Erythroblast (primary cell): ENCODE data around the gene TRAF1.
A peak's percentile ranks its signal among the peaks of the same experiment; 100 is the strongest.

Experiments
- DNase-seq, 2 experiments: peaks; one replicate each; lab custom pipeline; 2025; lab: John Stamatoyannopoulos, UW
- GATA1 ChIP-seq: IDR thresholded peaks from 2 replicates; pipeline ENCODE4 v1.6.1; 2011; ENCODE audit warnings: low read depth, mild to moderate bottlenecking, control low read depth, low read length, moderate library complexity
- POLR2A ChIP-seq: IDR thresholded peaks from 2 replicates; pipeline ENCODE4 v1.6.1; 2011; ENCODE audit warnings: mild to moderate bottlenecking, low read length

The TRAF1 gene

DNA sequence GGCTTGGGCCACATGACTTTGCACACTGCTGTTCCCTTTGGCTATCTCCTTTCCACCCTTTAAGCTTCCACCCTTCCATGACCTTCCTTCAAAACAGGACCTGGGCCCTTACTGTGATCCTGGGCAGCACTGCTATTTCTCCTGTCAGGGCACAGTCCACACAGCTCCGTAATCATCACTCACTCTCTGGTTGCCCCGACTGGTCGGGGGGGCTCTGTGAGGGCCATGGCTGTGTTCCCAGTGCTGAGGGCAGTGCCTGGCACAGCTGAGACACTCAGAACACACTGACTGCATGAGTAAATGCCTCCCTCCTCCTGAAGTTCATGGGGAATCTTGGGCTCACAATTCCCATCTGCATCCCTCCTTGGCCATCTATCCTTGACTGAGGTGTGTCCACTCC lies 12.2 kb downstream of the TRAF1 start:
- no peak for DNase-seq
- TF ChIP-seq POLR2A = no peak
- no peak for TF ChIP-seq GATA1

DNA sequence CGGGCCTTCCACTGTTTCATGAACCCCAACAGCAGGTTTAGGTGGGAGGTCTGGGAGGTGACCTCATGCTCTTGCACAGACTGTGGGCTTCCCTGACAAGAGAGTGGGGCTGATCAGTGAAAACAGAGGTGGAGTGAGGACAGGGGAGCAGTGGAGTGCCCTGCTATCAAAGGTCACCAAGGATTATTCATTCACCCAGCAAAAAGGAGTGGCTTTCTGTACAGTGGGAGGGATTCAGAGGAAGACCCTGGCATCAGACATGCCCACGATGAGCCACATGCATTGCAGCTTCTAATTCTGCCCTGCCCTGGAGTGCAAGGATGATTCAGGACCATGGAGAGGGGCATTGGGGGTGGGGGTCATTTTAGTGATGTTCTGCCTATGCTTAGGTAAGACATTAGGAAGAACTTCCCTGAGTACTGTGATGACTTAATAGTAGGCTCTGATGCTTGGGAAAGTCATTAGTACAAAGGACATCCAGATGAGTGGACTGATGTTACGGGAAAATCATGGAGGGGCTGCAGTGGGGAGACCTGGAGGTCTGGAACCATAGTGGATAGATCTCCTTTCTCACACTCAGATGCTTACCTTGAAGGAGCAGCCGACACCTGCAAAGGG lies 12.8 kb downstream of the TRAF1 start:
- DNase-seq = peak; percentile 30 to 43
- TF ChIP-seq POLR2A (no peak), GATA1 (no peak)

DNA sequence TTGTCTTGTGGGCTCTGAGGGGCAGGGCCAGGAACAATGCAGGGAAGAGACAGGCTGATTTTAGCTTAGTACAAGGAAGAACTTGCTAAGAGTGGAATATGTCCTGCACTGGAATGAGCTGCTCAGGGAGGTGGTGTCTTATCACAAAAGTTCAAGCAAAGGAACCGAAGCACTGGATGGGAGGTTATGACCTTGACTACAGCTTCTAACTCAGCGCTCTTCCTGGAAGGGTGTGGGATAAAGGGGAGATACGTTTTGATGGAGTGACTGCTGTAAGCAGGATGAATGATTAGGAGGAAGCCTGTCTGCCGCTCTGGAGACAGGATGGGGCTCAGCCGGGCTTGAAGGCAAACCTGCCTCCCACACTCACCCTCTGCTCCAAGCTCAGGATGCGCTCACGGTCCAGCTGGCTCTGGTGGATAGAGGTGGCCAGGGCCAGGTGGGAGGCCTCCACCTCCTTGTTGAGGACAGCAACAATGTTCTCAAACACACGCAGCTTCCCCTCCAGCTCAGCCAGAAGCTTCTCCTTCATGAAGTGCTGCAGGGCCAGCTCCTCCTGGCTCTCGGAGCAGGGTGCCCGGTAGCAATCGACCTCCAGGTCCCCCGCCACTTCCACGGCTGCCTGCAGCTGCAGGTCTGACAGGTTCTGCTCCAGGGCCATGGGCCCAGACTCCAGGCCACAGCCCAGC lies 13.5 kb downstream of the TRAF1 start:
- no peak for DNase-seq
- TF ChIP-seq POLR2A = no peak
- TF ChIP-seq GATA1 = no peak

DNA sequence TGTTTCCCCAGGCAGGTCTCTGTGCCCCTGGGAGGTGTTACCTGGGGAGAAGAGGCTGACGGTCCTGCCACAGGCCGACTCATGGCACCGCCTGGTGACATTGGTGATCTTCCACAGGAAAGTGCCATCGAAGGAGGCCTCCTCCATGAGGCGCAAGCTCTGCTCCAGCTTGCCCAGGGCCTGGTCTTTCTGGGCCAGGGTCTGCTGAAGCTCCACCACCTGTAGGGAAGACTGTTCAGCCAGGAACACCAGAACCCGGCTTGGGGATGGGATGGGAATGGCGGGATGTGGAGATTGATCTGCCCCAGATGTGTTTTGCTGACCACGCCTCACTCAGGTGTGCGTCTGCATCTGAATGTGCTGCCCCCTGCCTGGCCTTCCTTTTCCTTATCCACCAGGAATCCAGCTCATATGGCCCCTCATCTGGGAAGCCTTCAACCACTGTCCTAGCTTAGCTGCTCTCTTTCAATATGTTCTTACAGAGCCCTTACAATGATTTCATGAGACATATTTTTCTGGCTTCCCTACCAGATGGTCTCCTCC lies 15.2 kb downstream of the TRAF1 start:
- no peak for TF ChIP-seq GATA1
- TF ChIP-seq POLR2A = no peak

DNA sequence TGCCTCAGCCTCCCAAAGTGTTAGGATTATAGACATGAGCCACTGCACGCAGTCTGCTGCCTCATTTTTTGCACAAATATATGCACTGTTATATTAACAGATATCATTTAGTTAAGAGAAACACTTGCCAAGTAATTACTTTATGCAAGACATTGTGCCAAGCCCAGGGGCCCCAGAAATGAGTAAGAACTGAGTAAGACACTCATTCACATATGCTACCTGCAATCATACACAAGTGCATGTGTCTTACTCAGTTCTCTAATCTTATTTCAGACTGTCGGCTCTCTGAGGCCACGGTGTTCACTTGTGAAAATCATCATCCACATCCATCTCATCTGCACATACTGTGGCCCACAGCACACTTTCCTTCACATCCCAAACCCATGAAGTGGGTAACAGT lies 16.0 kb downstream of the TRAF1 start:
- no peak for TF ChIP-seq POLR2A
- no peak for TF ChIP-seq GATA1
- DNase-seq = no peak

More for the DNA sequence above, 15.2 kb downstream of the TRAF1 start:
- DNase-seq = no peak

DNA sequence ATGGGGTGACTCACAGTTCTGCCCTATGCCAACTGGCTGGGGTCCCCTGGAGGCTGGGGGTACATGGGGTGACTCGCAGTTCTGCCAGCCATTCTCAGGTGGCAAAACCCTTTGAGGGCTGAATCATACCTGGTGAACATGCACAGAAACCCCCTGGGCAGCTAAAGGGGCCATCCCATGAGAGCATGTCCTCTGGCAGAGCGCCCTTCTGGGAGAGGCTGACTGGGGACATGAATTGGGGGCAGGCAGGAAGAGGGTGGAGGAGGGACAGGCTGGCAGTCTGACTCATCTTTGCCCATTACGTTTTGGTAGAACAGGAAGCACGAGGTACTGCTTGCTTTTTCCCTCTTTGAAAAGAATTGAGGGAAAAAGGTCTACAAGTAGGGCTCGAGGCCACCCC lies 16.7 kb downstream of the TRAF1 start:
- no peak for DNase-seq
- TF ChIP-seq GATA1 = no peak
- no peak for TF ChIP-seq POLR2A

DNA sequence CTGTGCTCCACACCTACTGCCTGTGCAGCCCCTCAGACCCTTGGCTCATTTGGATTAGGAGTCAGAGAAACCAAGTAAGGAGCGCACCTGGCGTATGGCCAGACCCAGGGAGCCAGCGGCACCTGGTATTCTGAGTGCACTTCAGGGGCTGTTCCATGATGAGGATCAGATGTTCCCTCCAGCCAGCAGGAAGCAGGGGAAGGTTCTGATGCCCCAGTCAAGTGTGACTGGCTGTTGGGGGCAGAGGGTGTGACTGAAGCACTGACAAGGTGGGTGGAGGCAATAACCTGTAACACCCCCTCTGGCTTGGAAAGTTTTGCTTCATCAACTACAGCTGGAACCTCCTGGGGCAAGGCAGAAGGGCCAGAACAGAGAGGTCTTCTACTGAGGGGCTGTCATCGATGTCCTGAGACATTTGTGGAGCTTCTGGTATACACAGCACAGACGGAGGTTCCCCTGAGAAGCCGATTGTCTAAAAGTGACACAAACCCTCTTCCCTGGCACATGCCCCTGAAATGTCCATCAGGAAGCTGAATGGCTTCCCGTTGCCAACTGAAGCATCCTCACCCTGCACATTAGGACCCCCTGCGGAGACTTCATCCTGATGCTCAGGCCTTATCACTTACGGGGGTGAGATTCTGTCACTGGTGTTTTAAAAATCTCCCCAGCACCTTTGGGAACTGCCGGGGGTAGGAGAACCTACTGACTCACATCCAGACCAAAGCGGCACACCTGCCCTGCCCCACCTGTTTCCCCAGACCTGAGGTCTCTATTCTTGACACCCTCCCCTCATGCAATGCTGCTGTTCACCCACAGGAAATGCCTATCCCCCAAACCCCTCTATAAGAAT lies 21.1 kb downstream of the TRAF1 start:
- DNase-seq = no peak
- TF ChIP-seq POLR2A (no peak), GATA1 (no peak)

DNA sequence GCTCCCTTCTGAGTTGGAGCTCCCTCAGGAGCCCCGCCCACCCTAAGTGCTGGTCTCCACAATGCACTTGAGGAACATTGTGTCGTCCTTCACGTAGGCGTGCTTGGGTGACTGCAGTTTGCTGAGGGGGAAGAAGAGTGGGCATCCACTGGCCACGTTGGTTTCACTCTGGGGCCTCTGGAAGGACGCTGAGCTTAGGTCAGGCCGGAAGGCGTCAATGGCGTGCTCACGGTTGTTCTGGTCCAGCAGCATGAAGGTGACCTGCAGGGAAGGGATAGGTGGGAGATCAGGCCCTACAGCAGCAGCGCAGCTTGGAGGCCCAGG lies 21.7 kb downstream of the TRAF1 start:
- TF ChIP-seq GATA1 (no peak), POLR2A (no peak)

DNA sequence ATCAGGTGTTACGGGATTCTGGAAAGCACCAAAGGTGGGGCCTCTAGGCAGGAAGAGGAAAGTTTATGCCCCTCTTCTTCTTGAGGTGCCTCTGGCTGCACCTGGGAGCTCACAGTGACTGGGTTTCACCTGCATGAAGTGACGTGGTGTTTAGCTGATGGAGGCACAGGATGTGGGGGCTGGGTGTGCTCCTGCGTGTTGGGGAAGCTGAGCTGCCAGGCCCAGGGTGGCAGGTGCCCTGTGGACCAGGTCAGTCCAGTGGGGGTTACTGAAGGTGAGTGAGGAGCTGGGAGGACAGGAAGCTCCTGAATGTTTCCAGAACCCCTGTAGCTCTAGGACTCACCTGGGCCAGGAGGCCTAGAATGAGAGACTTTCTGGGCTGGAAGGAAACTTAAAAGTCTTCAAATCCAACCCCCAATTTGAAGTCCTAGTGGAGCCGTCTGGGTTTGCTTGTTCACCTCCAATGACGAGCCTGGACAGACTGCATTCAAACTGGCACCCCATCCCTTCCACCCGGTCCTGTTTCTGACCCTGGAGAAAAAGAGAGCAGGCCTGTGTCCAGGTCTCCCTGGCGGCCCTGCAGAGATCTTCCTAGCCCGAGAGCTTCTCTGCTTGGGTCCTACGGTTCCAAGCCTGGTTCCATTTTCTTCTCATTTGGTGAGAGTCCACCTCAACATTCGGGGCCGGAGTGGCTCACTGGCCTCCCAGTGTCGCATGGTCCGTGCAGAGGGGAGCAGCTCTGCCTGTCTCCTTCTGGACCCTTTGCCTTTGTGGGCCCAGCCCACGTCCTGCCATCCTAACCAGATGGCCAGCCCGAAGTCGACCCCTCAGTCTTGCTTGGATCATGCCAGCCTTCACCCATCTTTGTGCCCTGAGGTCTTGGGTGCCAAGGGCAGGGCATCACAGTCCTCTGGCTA lies 22.3 kb downstream of the TRAF1 start:
- TF ChIP-seq POLR2A (no peak), GATA1 (no peak)
- no peak for DNase-seq

More for the DNA sequence above, 21.7 kb downstream of the TRAF1 start:
- no peak for DNase-seq

DNA sequence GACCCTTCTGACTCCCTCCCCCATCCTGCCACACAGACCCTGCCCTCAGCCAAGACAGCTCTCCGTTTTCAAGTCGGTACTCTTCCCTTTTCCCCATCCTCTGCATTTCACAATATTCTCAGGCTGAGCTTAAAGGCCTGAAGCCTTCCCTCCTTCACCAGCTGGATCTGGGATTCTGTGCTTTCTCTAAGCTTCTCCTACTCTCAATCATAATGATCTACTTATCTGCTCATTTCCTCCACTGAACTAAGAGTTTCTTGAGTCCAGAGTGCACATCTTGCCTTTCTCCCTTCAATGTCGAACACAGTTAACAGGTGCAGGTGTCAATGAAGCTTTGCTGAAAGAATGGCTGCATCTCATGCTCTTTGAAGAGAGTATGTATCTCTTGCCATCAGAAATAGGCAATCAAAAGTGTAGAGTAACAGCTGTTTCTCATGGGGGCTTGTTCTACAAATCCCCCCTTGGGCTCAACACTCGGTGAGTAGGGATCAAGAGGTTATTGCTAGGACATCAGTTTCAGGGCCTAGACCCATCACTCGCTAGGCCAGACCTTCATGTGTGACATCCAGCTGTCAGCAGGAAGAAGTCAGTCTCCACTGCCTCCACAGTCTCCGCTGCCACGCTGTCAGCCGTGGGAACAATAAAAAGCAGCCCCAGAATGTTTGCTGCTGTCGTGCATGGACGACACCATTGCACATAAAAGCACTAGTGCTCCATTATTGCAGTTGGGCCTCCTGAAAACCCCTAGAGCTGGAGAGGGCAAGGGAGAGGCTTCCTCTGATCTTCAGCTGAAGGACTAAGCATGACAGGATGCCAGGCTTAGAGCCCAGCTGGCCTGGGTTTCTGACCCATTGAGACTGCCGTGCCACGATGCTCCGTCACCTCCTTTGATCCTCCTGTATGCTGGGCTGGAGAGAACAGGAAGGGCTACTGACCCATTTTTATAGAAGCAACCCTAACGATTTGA lies 23.7 kb downstream of the TRAF1 start:
- DNase-seq = no peak
- TF ChIP-seq POLR2A (no peak), GATA1 (no peak)

DNA sequence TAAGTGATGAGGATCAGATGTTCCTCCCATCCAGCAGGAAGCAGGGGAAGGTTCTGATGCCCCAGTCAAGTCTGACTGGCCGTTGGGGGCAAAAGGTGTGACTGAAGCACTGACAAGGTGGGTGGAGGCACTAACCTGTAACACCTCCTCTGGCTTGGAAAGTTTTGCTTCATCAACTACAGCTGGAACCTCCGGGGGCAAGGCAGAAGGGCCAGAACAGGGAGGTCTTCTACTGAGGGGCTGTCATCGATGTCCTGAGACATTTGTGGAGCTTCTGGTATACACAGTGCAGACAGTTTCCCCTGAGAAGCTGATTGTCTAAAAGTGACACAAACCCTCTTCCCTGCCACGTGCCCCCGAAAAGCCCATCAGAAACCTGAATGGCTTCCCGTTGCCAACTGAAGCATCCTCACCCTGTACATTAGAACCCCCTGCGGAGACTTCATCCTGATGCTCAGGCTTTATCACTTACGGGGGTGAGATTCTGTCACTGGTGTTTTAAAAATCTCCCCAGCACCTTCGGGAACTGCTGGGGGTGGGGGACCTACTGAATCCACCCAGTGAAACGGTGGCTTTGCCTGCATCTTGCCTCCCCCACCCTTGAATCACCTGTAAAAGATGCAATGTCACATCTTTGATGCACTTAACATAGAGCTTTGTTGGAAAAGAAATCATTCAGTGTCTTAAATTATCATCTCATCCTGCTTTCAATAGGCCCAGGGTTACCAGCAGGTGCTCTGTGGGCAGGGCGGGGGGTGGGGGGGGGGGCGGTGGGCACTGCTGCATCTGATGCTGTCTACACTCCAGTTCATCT lies 24.6 kb downstream of the TRAF1 start:
- DNase-seq = no peak
- TF ChIP-seq GATA1 = no peak
- TF ChIP-seq POLR2A = no peak

DNA sequence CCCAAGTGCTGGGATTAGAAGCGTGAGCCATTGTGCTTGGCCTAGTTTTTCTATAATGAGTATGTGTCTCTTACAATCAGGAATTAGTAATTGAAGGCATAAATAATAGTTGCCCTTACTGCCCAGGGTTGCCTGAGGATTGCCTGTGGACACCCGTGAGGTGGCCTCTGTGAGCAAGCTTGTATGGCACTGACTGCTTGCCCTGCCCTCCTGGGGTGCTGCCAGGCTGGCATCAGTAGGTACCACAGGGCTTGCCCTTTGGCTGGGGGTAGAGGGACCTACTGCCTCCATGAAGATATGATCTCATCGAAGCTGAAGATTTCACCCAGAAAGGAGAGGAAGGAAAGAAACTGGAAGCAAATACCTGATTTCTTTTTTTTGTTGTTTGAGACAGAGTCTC lies 25.8 kb downstream of the TRAF1 start:
- no peak for DNase-seq
- TF ChIP-seq POLR2A = no peak
- no peak for TF ChIP-seq GATA1
